ENCODE data around the gene PRR7. TPM values are rescaled to one million over a fixed set of nuclear protein-coding genes. Genes with fewer than 3 reads are reported as not detected.

Gene PRR7
- polyA plus RNA-seq, 1 of the 3 experiments (the other 2 are of a cell fraction): 17.1 TPM

DNA sequence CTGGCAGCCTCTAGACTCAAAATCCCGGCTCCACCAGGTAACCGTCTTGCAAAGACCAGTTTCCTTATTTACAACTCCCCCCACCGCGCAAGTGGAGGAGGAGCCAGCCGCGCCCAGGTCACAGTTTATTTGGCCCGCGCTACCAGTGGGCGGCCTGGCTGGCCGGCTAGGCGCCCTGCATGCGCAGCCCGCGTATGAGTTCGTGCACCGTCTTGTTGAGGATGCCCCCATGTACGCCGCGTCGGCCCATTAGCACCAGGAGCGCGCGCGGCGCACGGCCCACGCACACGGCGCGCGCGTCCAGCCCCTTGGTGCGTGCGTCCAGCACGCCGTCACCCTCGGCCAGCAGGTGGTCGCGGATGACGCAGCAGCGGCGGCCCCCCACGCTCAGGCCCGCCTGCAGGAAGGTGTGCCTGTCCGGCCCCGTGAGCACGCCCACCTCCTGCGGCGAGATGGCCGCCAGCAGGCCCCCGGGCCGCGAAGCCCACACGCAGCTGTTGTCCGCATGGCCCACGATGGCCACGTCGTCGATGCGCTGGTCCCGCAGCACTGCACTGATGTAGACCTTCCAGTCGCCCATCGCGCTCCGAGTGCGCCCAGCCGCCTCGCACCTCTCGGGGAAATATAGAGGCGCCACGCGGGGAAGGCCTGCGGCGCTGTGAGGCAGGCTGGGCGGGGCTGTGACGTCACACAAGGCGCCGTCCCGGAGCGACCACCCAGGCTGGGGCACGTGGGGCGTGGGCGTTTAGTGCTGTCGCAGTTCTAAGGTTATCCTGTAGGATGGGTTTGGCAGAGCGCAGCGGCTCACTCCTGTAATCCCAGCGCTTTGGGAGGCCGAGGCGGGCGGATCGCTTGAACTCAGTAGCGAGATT lies 46.4 kb upstream of the PRR7 start, which contains the start of gene PFN3:
Gene PFN3 (minus strand): TSS at position 665 of the 872 bp plus-strand sequence. CDS start 85 bp downstream, at position 580.
- WGBS (ENCODE audit: low lambda C conversion rate): 95% methylated on average over 76 of the region's 92 CpGs
- no peak for DNase-seq
- H3K27ac ChIP-seq (ENCODE audit: low read depth in 2 of 2, low read length in 1 of 2): no peak within 1 kb of the TSS
- no peaks in the 10 kb centered on the region for H3K79me2 ChIP-seq (ENCODE audit: insufficient read depth)
- no peak for TF ChIP-seq RFX5 (IDR thresholded peaks at IDR 0.05; ENCODE audit: low read length)
- TF ChIP-seq MXI1 (IDR thresholded peaks at IDR 0.05; ENCODE audit: low read depth, low read length): no peak
- TF ChIP-seq JUND (IDR thresholded peaks at IDR 0.05): no peak
- no peak for TF ChIP-seq EZH2phosphoT487 (IDR thresholded peaks at IDR 0.05; ENCODE audit: borderline replicate concordance, low read depth)
- no peak for TF ChIP-seq REST (IDR thresholded peaks at IDR 0.05; ENCODE audit: low read depth, low read length)
- no peak for TF ChIP-seq ZBTB33 (IDR thresholded peaks at IDR 0.05; ENCODE audit: borderline replicate concordance, low read depth)
- H3K4me3 ChIP-seq (ENCODE audit: low read depth in 2 of 2, low read length in 1 of 2): no peak within 1 kb of the TSS
- H3K4me2 ChIP-seq: no peak within 1 kb of the TSS
- peaks cover 0 to 24% of the 10 kb centered on the region in 2 experiments; a peak in 1 of 4 replicates for H3K4me1 ChIP-seq (ENCODE audit: control insufficient read depth in 1 of 2, insufficient read depth in 2 of 2, low read depth in 1 of 2, low read length in 1 of 2)
- peaks cover 8% of the 10 kb centered on the region for H3F3A ChIP-seq (replicated peaks; ENCODE audit: insufficient read depth)
- ChIA-PET CTCF (interaction anchor here (0.8 to 9.7 kb wide), 3 partner anchors 10 to 56 kb away, joined by 4 to 375 read pairs (median 206); partner anchors contain the start of gene PRR7), POLR2A (no interaction called here)
- no peaks in the 10 kb centered on the region for H3K9me2 ChIP-seq
- no peaks in the 10 kb centered on the region for H3K36me3 ChIP-seq (replicated peaks in 1 of 2; ENCODE audit: control insufficient read depth in 1 of 2, insufficient read depth in 2 of 2, low read length in 1 of 2)
- no peaks in the 10 kb centered on the region for H3K9me3 ChIP-seq
- H4K20me1 ChIP-seq (ENCODE audit: insufficient read depth): no peaks in the 10 kb centered on the region
- H2AFZ ChIP-seq (ENCODE audit: low read depth): no peak within 1 kb of the TSS
- no peak within 1 kb of the TSS for H3K9ac ChIP-seq
- no peaks in the 10 kb centered on the region for H3K27me3 ChIP-seq (ENCODE audit: insufficient read depth)

Data from SK-N-SH (cell line).